Measurements from ENCODE around the gene STAP1.

Gene STAP1, protein sequence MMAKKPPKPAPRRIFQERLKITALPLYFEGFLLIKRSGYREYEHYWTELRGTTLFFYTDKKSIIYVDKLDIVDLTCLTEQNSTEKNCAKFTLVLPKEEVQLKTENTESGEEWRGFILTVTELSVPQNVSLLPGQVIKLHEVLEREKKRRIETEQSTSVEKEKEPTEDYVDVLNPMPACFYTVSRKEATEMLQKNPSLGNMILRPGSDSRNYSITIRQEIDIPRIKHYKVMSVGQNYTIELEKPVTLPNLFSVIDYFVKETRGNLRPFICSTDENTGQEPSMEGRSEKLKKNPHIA

DNA sequence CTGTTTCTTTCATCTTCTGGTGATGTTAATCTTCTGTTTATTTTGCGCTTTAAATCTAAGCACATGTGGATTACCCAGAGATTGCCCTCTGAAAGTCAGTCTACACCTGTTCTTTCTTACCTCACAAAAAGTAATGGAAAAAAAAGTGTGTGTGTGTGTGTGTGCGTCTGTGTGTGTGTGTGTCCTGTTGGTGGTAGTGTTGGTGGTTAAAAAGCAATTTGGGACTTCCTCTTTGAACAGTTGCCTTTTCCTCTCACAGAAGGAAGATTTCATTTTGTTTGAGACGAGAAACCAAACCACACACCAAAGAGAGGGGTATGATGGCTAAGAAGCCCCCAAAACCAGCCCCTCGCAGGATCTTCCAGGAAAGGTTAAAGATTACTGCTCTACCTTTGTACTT lies at the start of gene STAP1:
STAP1 (plus strand) TSS at position 235 of the 400 bp plus-strand sequence; CDS start at position 318, 83 bp downstream.
- Histone ChIP-seq H3F3A (ENCODE audit: control insufficient read depth, insufficient read depth) (peaks cover 19% of the 10 kb centered on the region), H3K27ac (ENCODE audit: low read depth, low read length) (peak within 1 kb of the TSS; percentile 79), H3K9me2 (replicated peaks; ENCODE audit: control insufficient read depth, low read length) (no peaks in the 10 kb centered on the region), H3K4me3 (ENCODE audit: low read length) (peak within 1 kb of the TSS; percentile 90), H3K9me3 (ENCODE audit: control insufficient read depth, insufficient read depth, low read length) (no peaks in the 10 kb centered on the region), H4K20me1 (ENCODE audit: control insufficient read depth, insufficient read depth, low read depth, low read length) (peaks cover 9% of the 10 kb centered on the region), H3K4me1 (ENCODE audit: control insufficient read depth, low read length) (peaks cover 72% of the 10 kb centered on the region), H3K27me3 (ENCODE audit: control insufficient read depth, low read length) (no peaks in the 10 kb centered on the region), H3K36me3 (ENCODE audit: control insufficient read depth, low read length) (peaks cover 32% of the 10 kb centered on the region), H3K4me2 (ENCODE audit: low read length) (peak within 1 kb of the TSS; percentile 77), H3K79me2 (ENCODE audit: control insufficient read depth, low read length) (peaks cover 62% of the 10 kb centered on the region)
- TF ChIP-seq, protein P1, sequence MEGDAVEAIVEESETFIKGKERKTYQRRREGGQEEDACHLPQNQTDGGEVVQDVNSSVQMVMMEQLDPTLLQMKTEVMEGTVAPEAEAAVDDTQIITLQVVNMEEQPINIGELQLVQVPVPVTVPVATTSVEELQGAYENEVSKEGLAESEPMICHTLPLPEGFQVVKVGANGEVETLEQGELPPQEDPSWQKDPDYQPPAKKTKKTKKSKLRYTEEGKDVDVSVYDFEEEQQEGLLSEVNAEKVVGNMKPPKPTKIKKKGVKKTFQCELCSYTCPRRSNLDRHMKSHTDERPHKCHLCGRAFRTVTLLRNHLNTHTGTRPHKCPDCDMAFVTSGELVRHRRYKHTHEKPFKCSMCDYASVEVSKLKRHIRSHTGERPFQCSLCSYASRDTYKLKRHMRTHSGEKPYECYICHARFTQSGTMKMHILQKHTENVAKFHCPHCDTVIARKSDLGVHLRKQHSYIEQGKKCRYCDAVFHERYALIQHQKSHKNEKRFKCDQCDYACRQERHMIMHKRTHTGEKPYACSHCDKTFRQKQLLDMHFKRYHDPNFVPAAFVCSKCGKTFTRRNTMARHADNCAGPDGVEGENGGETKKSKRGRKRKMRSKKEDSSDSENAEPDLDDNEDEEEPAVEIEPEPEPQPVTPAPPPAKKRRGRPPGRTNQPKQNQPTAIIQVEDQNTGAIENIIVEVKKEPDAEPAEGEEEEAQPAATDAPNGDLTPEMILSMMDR (IDR thresholded peaks at IDR 0.05; ENCODE audit: low read depth, low read length, poor library complexity, severe bottlenecking), result no peak
- no peak for TF ChIP-seq EZH2phosphoT487 (IDR thresholded peaks at IDR 0.05; ENCODE audit: borderline replicate concordance, low read length)

GRCh38 chr4:67512501-67512900 lies 46.0 kb upstream of the STAP1 start:
- Histone ChIP-seq H3K27ac (ENCODE audit: low read depth, low read length) (peak overlapping the region; percentile 22), H3K79me2 (ENCODE audit: control insufficient read depth, low read length) (peaks cover 46% of the 10 kb centered on the region), H4K20me1 (ENCODE audit: control insufficient read depth, insufficient read depth, low read depth, low read length) (no peaks in the 10 kb centered on the region), H3K4me2 (ENCODE audit: low read length) (peak overlapping the region; percentile 10), H3K9me2 (replicated peaks; ENCODE audit: control insufficient read depth, low read length) (no peaks in the 10 kb centered on the region), H3K36me3 (ENCODE audit: control insufficient read depth, low read length) (peaks cover 90% of the 10 kb centered on the region), H3K4me3 (ENCODE audit: low read length) (peak overlapping the region; percentile 3), H3F3A (ENCODE audit: control insufficient read depth, insufficient read depth) (no peaks in the 10 kb centered on the region; the same call in 1 of the 2 replicates), H3K27me3 (ENCODE audit: control insufficient read depth, low read length) (no peaks in the 10 kb centered on the region), H3K4me1 (ENCODE audit: control insufficient read depth, low read length) (peaks cover 19% of the 10 kb centered on the region), H3K9me3 (ENCODE audit: control insufficient read depth, insufficient read depth, low read length) (no peaks in the 10 kb centered on the region)
- no peak for TF ChIP-seq EZH2phosphoT487 (IDR thresholded peaks at IDR 0.05; ENCODE audit: borderline replicate concordance, low read length)
- TF ChIP-seq, protein P1 (IDR thresholded peaks at IDR 0.05; ENCODE audit: low read depth, low read length, poor library complexity, severe bottlenecking), result no peak

GRCh38 chr4:67520141-67520540 lies 38.4 kb upstream of the STAP1 start:
- no peaks in the 10 kb centered on the region for H3K27me3 ChIP-seq (ENCODE audit: control insufficient read depth, low read length)
- no peaks in the 10 kb centered on the region; the same call in 1 of the 2 replicates for H3F3A ChIP-seq (ENCODE audit: control insufficient read depth, insufficient read depth)
- no peak overlapping the region for H3K4me2 ChIP-seq (ENCODE audit: low read length)
- no peaks in the 10 kb centered on the region for H3K4me1 ChIP-seq (ENCODE audit: control insufficient read depth, low read length)
- TF ChIP-seq, protein P1 (IDR thresholded peaks at IDR 0.05; ENCODE audit: low read depth, low read length, poor library complexity, severe bottlenecking), result no peak
- no peak for TF ChIP-seq EZH2phosphoT487 (IDR thresholded peaks at IDR 0.05; ENCODE audit: borderline replicate concordance, low read length)
- H3K27ac ChIP-seq (ENCODE audit: low read depth, low read length), result no peak overlapping the region
- H3K4me3 ChIP-seq (ENCODE audit: low read length), result no peak overlapping the region
- no peaks in the 10 kb centered on the region for H3K9me2 ChIP-seq (replicated peaks; ENCODE audit: control insufficient read depth, low read length)
- peaks cover 80% of the 10 kb centered on the region for H3K36me3 ChIP-seq (ENCODE audit: control insufficient read depth, low read length)
- peaks cover 57% of the 10 kb centered on the region for H3K79me2 ChIP-seq (ENCODE audit: control insufficient read depth, low read length)
- H4K20me1 ChIP-seq (ENCODE audit: control insufficient read depth, insufficient read depth, low read depth, low read length), result no peaks in the 10 kb centered on the region
- no peaks in the 10 kb centered on the region for H3K9me3 ChIP-seq (ENCODE audit: control insufficient read depth, insufficient read depth, low read length)

All from DOHH2 (cell line).